Epithelial cell of esophagus (primary cell): ENCODE results near the gene TRIM46.
"Not testable (repeated sequence)": the region's sequence is repeated elsewhere in the genome, so short reads cannot be mapped to it uniquely, and the experiment has no call there.

Experiments used
- DNase-seq: peaks from one replicate; pipeline ENCODE4 v3.0.0; 2010; ENCODE audit warnings: low read depth
- H3K4me3 ChIP-seq: 2 replicates; pipeline ENCODE4 v1.5.1; 2011; ENCODE audit warnings: mild to moderate bottlenecking, low read length, control low read depth
- CTCF ChIP-seq: IDR thresholded peaks from 2 replicates; pipeline ENCODE4 v1.5.1; 2011; ENCODE audit warnings: low read depth, mild to moderate bottlenecking, low read length, control low read depth, inconsistent platforms; ENCODE audit not compliant: insufficient read depth; ENCODE audit errors: missing control alignments

TRIM46 gene

GRCh38 chr1:155192346-155193274 is 19.0 kb downstream of the TRIM46 start:
- no peak for DNase-seq
- no peak for TF ChIP-seq CTCF
- peak overlapping the region; percentile 12 for H3K4me3 ChIP-seq

GRCh38 chr1:155193275-155193990 is 19.8 kb downstream of the TRIM46 start:
- peak; percentile 85 for TF ChIP-seq CTCF
- DNase-seq: peak; percentile 89
- peak overlapping the region; percentile 49 for H3K4me3 ChIP-seq

- DNase-seq: not testable (repeated sequence)
- peak overlapping the region; percentile 49 for H3K4me3 ChIP-seq
Observed at GRCh38 chr1:155193991-155194240, 20.3 kb downstream of the TRIM46 start.

GRCh38 chr1:155195201-155196102 is 21.8 kb downstream of the TRIM46 start:
- peak overlapping the region; percentile 49 for H3K4me3 ChIP-seq

GRCh38 chr1:155196103-155196892 is 22.6 kb downstream of the TRIM46 start:
- no peak for TF ChIP-seq CTCF
- H3K4me3 ChIP-seq: no peak overlapping the region
- no peak for DNase-seq

More at GRCh38 chr1:155195201-155196102, 21.8 kb downstream of the TRIM46 start:
- no peak for DNase-seq
- TF ChIP-seq CTCF: no peak

GRCh38 chr1:155196893-155197638 is 23.4 kb downstream of the TRIM46 start:
- no peak for TF ChIP-seq CTCF

More at GRCh38 chr1:155196893-155197638, 23.4 kb downstream of the TRIM46 start:
- no peak for DNase-seq
- no peak overlapping the region for H3K4me3 ChIP-seq
